ENCODE measurements around the gene CDCP1. TPM values are rescaled to one million over a fixed set of nuclear protein-coding genes. Genes with fewer than 3 reads are reported as not detected.

CDCP1 gene
- total RNA-seq, 4 donors from 2014 or later: 1.8 to 14.2 (median 4.0) TPM

GRCh38 chr3:45051685-45052084 is 94.5 kb downstream of the CDCP1 start:
- DNase-seq: no peak
- Histone ChIP-seq H3K27ac (no peak overlapping the region), H3K27me3 (no peaks in the 10 kb centered on the region), H3K4me3 (no peak overlapping the region), H3K4me1 (no peaks in the 10 kb centered on the region), H3K36me3 (no peaks in the 10 kb centered on the region), H3K9me3 (no peaks in the 10 kb centered on the region)
- intact Hi-C loops (cut with DNase I; ENCODE audit: low total_unique reads): no loop called here
- TF ChIP-seq CTCF (IDR thresholded peaks at IDR 0.05) (no peak), POLR2A (IDR thresholded peaks at IDR 0.05) (no peak)

GRCh38 chr3:45049807-45050206 is 96.4 kb downstream of the CDCP1 start:
- Histone ChIP-seq H3K9me3 (no peaks in the 10 kb centered on the region), H3K4me1 (no peaks in the 10 kb centered on the region), H3K36me3 (no peaks in the 10 kb centered on the region), H3K27me3 (no peaks in the 10 kb centered on the region), H3K4me3 (no peak overlapping the region), H3K27ac (no peak overlapping the region)
- intact Hi-C loops (cut with DNase I; ENCODE audit: low total_unique reads): loop anchor here (10.0 kb wide), 1 partner anchor 165 kb away; no protein-coding TSS in a partner anchor
- DNase-seq: no peak
- TF ChIP-seq CTCF (IDR thresholded peaks at IDR 0.05) (no peak), POLR2A (IDR thresholded peaks at IDR 0.05) (no peak)

- H3K27ac ChIP-seq: no peak overlapping the region
- no peak for TF ChIP-seq POLR2A (IDR thresholded peaks at IDR 0.05)
- no peak for TF ChIP-seq CTCF (IDR thresholded peaks at IDR 0.05)
- no peaks in the 10 kb centered on the region for H3K4me1 ChIP-seq
- no peaks in the 10 kb centered on the region for H3K9me3 ChIP-seq
- H3K27me3 ChIP-seq: no peaks in the 10 kb centered on the region
- H3K36me3 ChIP-seq: no peaks in the 10 kb centered on the region
- H3K4me3 ChIP-seq: no peak overlapping the region
- intact Hi-C loops (cut with DNase I; ENCODE audit: low total_unique reads): loop anchor here (10.0 kb wide), 1 partner anchor 167 kb away; no protein-coding TSS in a partner anchor
- DNase-seq: no peak
Measured at GRCh38 chr3:45048244-45048643, 97.9 kb downstream of the CDCP1 start.

GRCh38 chr3:45043728-45044299 is 102.4 kb downstream of the CDCP1 start:
- Histone ChIP-seq H3K36me3 (no peaks in the 10 kb centered on the region), H3K4me3 (no peak overlapping the region), H3K27ac (peak overlapping the region; percentile 51 to 72), H3K4me1 (no peaks in the 10 kb centered on the region), H3K27me3 (no peaks in the 10 kb centered on the region), H3K9me3 (no peaks in the 10 kb centered on the region)
- peak in 1 of 2 donors; percentile 35 for DNase-seq
- no peak for TF ChIP-seq POLR2A (IDR thresholded peaks at IDR 0.05)
- TF ChIP-seq CTCF (IDR thresholded peaks at IDR 0.05): peak; percentile 17 to 45 (median 28)
- intact Hi-C loops (cut with DNase I; ENCODE audit: low total_unique reads): loop anchor here (10.0 kb wide), 1 partner anchor 171 kb away; no protein-coding TSS in a partner anchor

- Histone ChIP-seq H3K27me3 (no peaks in the 10 kb centered on the region), H3K36me3 (no peaks in the 10 kb centered on the region), H3K27ac (peak overlapping the region in 1 of 2 donors; percentile 25), H3K9me3 (no peaks in the 10 kb centered on the region), H3K4me1 (no peaks in the 10 kb centered on the region), H3K4me3 (no peak overlapping the region)
- intact Hi-C loops (cut with DNase I; ENCODE audit: low total_unique reads): loop anchor here (10.0 kb wide), 1 partner anchor 173 kb away; no protein-coding TSS in a partner anchor
- DNase-seq: no peak
- TF ChIP-seq POLR2A (IDR thresholded peaks at IDR 0.05): no peak
- no peak for TF ChIP-seq CTCF (IDR thresholded peaks at IDR 0.05)
Measured at GRCh38 chr3:45042162-45042561, 104.0 kb downstream of the CDCP1 start.
